Fibroblast of lung (primary cell): ENCODE results near the gene BCAR3. TPM values are rescaled to one million over a fixed set of nuclear protein-coding genes. Genes with fewer than 3 reads are reported as not detected.
A peak's percentile ranks its signal among the peaks of the same experiment; 100 is the strongest.

Experiments used
- DNase-seq, 2 donors: peaks; one replicate each; pipeline versions ENCODE4 v3.0.0 to v3.0.0-alpha.2; 2010; ENCODE audit warnings: low read depth in 2 of 2
- H2AFZ ChIP-seq: 2 replicates; pipeline ENCODE4 v1.5.1; 2012; ENCODE audit warnings: low read length, control low read depth, inconsistent platforms
- H3K27ac ChIP-seq: 2 replicates; pipeline ENCODE4 v1.5.1; 2011; ENCODE audit warnings: low read length, control low read depth; ENCODE audit not compliant: insufficient read depth
- H3K27me3 ChIP-seq: 2 replicates; pipeline ENCODE4 v1.5.1; 2011; ENCODE audit warnings: mild to moderate bottlenecking, low read length; ENCODE audit not compliant: control insufficient read depth, insufficient read depth
- H3K36me3 ChIP-seq: 2 replicates; pipeline ENCODE4 v1.5.1; 2011; ENCODE audit warnings: low read length; ENCODE audit not compliant: control insufficient read depth, insufficient read depth
- H3K4me1 ChIP-seq: 2 replicates; pipeline ENCODE4 v1.5.1; 2011; ENCODE audit warnings: low read length; ENCODE audit not compliant: control insufficient read depth, insufficient read depth; ENCODE audit errors: extremely low read depth
- H3K4me2 ChIP-seq: 2 replicates; pipeline ENCODE4 v1.5.1; 2011; ENCODE audit warnings: low read length, control low read depth; ENCODE audit not compliant: insufficient read depth; ENCODE audit errors: extremely low read depth
- H3K4me3 ChIP-seq, 4 experiments: fragments of 200-600 bp in 1 of 4; sonication (generic) in 1 of 4; replicated peaks in 1 of 4; 2 replicates each; pipeline ENCODE4 v1.5.1; 2011 to 2016; ENCODE audit warnings: low read length in 4 of 4, low read depth in 3 of 4, mild to moderate bottlenecking in 3 of 4, control low read depth in 2 of 4, inconsistent platforms in 1 of 4, mixed read lengths in 1 of 4; ENCODE audit not compliant: insufficient read depth in 1 of 4; ENCODE audit errors: control extremely low read depth in 1 of 4
- H3K79me2 ChIP-seq: 2 replicates; pipeline ENCODE4 v1.5.1; 2012; ENCODE audit warnings: mild to moderate bottlenecking, low read length, inconsistent platforms; ENCODE audit not compliant: control insufficient read depth, insufficient read depth
- H3K9ac ChIP-seq: 2 replicates; pipeline ENCODE4 v1.5.1; 2011; ENCODE audit warnings: mild to moderate bottlenecking, low read length, control low read depth; ENCODE audit not compliant: insufficient read depth
- H3K9me3 ChIP-seq: 2 replicates; pipeline ENCODE4 v1.5.1; 2012; ENCODE audit warnings: low read depth, low read length; ENCODE audit not compliant: control insufficient read depth, insufficient read depth
- H4K20me1 ChIP-seq: 2 replicates; pipeline ENCODE4 v1.5.1; 2011; ENCODE audit warnings: low read length; ENCODE audit not compliant: control insufficient read depth, insufficient read depth; ENCODE audit errors: extremely low read depth
- CTCF ChIP-seq, 2 donors: IDR thresholded peaks in 1 of 2; conservative IDR thresholded peaks in 1 of 2; 1 replicate in 1 of 2; 2 replicates in 1 of 2; pipeline ENCODE4 v1.5.1; 2011 to 2012; ENCODE audit warnings: low read length in 2 of 2, control low read depth in 1 of 2, inconsistent platforms in 1 of 2, low read depth in 1 of 2, mild to moderate bottlenecking in 1 of 2
- EZH2 ChIP-seq: IDR thresholded peaks from 2 replicates; pipeline ENCODE4 v1.5.1; 2012; ENCODE audit warnings: low read length, control low read depth, mild to moderate bottlenecking; ENCODE audit errors: missing control alignments
- polyA plus RNA-seq, 2 donors: library from polyadenylated mRNA; depleted of rRNA in 1 of 2; stranded (reverse) in 1 of 2; unstranded in 1 of 2; fragments of >200 nt; gene quantifications; 2 replicates each; pipeline ENCODE4 v1.2.1, GENCODE V29; 2011 to 2012; ENCODE audit warnings: missing spikeins in 1 of 2
- total RNA-seq: library from RNA; depleted of rRNA; stranded (reverse); fragments of >200 nt; gene quantifications from 2 replicates; pipeline ENCODE4 v1.2.1, GENCODE V29; 2014

Gene BCAR3
- total and polyA plus RNA-seq, 2 donors (not counting 1 experiment from before 2014, with no cell fraction given) = 12.6 to 35.2 TPM

DNA sequence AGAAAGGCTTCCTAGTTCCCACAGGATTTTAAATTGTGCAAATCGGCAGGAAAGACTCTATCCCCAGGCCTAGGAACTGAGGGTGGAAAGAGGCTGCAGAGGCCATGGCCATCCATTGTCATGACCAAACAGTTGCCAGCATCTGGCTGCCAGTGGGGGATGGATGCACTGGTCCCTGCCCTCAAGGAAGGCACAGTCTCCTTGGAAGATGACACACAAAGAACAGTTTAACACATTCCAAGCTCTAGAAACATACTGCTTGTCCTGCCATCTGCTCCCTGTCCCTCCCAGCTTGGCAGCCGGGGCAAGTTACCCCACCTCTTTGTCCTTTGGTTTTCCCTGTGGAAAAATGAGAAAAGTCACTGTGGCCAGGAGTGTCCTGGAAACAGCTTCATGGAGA is 83.2 kb downstream of the BCAR3 start:
- H3K4me3 ChIP-seq = no peak overlapping the region
- H3K79me2 ChIP-seq = peaks cover 93% of the 10 kb centered on the region
- H3K9ac ChIP-seq = no peak overlapping the region
- no peak overlapping the region for H3K27ac ChIP-seq
- peaks cover 15% of the 10 kb centered on the region for H3K4me1 ChIP-seq
- H3K9me3 ChIP-seq = no peaks in the 10 kb centered on the region
- no peak for DNase-seq
- H2AFZ ChIP-seq = no peak overlapping the region
- H3K27me3 ChIP-seq = no peaks in the 10 kb centered on the region
- H3K36me3 ChIP-seq = no peaks in the 10 kb centered on the region
- H4K20me1 ChIP-seq = no peaks in the 10 kb centered on the region
- H3K4me2 ChIP-seq = no peak overlapping the region
- no peak for TF ChIP-seq CTCF (conservative IDR thresholded peaks at IDR 0.05 in 1 of 2, IDR thresholded peaks at IDR 0.05 in 1 of 2; ENCODE audit: low read depth in 1 of 2, low read length in 2 of 2)
- TF ChIP-seq EZH2 = no peak

GRCh38 chr1:93597709-93598108 is 83.9 kb downstream of the BCAR3 start:
- Histone ChIP-seq H3K27me3 (no peaks in the 10 kb centered on the region), H3K79me2 (peaks cover 90% of the 10 kb centered on the region), H2AFZ (no peak overlapping the region), H3K4me3 (no peak overlapping the region), H3K27ac (no peak overlapping the region), H3K36me3 (no peaks in the 10 kb centered on the region), H3K4me1 (peaks cover 15% of the 10 kb centered on the region), H3K9ac (no peak overlapping the region), H3K9me3 (no peaks in the 10 kb centered on the region), H3K4me2 (no peak overlapping the region), H4K20me1 (no peaks in the 10 kb centered on the region)
- no peak for TF ChIP-seq CTCF (conservative IDR thresholded peaks at IDR 0.05 in 1 of 2, IDR thresholded peaks at IDR 0.05 in 1 of 2; ENCODE audit: low read depth in 1 of 2, low read length in 2 of 2)
- TF ChIP-seq EZH2 = no peak
- DNase-seq = peak in 1 of 2 donors; percentile 62

DNA sequence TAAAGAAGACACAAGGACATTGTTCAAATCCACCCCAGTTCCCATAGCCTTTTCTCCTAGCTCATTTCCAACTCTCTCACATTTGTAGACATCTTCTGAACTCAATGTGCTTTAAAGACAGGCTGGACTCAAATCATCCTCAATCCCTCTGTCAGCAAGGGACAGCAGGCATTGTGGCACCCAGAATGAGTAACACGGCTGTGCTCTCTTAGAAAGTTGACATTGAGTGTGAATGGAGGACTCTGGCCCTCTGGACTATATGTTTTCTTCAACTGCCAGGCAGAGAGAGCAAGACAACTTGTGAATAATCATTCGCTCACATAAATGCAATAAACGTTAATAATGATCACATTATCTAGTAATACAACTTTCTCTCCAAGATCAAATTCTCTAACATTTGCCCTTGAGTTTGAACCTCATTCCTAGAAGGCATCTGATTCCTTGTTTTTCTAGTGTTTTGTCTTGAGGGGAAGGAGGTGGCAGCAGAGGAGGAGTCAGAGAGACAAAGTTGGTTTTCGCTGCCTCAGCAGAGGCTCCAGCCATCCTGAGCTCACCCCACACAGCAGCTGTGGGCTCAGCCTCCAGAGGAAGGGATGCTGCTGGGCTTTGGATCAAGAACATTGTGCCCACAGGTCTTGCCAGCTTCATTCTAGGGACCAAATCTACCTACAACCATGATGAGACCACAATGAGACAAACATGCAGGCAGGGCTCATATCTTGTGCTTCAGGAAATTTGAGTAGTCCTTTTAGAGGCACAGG is 85.1 kb downstream of the BCAR3 start:
- no peak overlapping the region for H3K9ac ChIP-seq
- peaks cover 2% of the 10 kb centered on the region for H3K36me3 ChIP-seq
- H3K27me3 ChIP-seq = no peaks in the 10 kb centered on the region
- H3K9me3 ChIP-seq = no peaks in the 10 kb centered on the region
- H3K4me1 ChIP-seq = peaks cover 15% of the 10 kb centered on the region
- H2AFZ ChIP-seq = no peak overlapping the region
- H4K20me1 ChIP-seq = no peaks in the 10 kb centered on the region
- TF ChIP-seq CTCF (conservative IDR thresholded peaks at IDR 0.05 in 1 of 2, IDR thresholded peaks at IDR 0.05 in 1 of 2; ENCODE audit: low read depth in 1 of 2, low read length in 2 of 2) (no peak), EZH2 (no peak)
- H3K4me3 ChIP-seq = no peak overlapping the region
- H3K79me2 ChIP-seq = peaks cover 90% of the 10 kb centered on the region
- no peak for DNase-seq
- no peak overlapping the region for H3K27ac ChIP-seq
- H3K4me2 ChIP-seq = no peak overlapping the region
